ENCODE data around the gene COL25A1. TPM values are rescaled to one million over a fixed set of nuclear protein-coding genes. Genes with fewer than 3 reads are reported as not detected.

The COL25A1 gene
- total RNA-seq, 2 experiments from 2014 or later: 0.36 TPM; not detected in 1

- peaks cover 3% of the 10 kb centered on the region for H3K27me3 Mint-ChIP-seq
- no peaks in the 10 kb centered on the region for H3K36me3 Mint-ChIP-seq
- H3K27ac Mint-ChIP-seq: no peak overlapping the region
- no peak for DNase-seq
- no peaks in the 10 kb centered on the region for H3K9me3 Mint-ChIP-seq
- no peak overlapping the region for H3K4me3 Mint-ChIP-seq
- no peaks in the 10 kb centered on the region for H3K4me1 Mint-ChIP-seq
Measured at GRCh38 chr4:109179061-109179460, 123.4 kb downstream of the COL25A1 start.

DNA sequence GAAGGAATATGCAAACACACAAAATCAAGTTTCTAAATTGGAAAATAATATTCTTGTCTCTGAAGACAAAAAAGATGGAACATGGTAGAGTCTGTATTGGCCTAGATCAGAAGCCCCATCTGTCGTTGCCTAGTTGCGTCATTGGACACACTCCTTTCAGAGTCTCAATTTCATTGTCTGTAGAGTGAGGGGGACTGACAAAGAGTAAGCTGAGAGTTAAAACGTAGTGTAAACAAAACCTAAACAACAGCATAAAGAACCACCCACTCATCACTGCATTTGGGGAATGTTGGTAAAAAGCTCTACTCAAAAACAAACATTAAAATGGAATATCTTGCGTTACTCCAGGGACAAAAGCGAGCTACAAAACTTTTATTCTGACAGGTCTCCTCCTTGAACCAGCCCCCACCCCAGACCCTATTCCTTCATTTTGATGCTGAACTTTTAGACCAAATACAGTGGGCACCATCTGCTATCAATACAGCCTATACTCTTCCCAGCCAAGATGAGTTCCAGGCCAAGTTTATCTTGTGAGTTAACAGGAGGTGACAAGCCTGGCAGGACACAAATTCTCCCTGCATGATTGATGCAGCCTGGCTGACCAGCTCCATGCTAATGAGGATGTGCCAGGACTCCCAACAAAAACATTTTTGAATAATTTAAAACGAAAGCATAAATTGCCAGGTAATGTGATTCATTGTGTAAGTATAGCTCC, 125.2 kb downstream of the COL25A1 start:
- Mint-ChIP-seq H3K27ac (no peak overlapping the region), H3K27me3 (peaks cover 3% of the 10 kb centered on the region), H3K4me3 (no peak overlapping the region), H3K36me3 (no peaks in the 10 kb centered on the region), H3K9me3 (no peaks in the 10 kb centered on the region), H3K4me1 (no peaks in the 10 kb centered on the region)
- no peak for DNase-seq

GRCh38 chr4:109174224-109174953, 128.1 kb downstream of the COL25A1 start:
- H3K27me3 Mint-ChIP-seq: peaks cover 3% of the 10 kb centered on the region
- no peak overlapping the region for H3K27ac Mint-ChIP-seq
- H3K9me3 Mint-ChIP-seq: no peaks in the 10 kb centered on the region
- H3K36me3 Mint-ChIP-seq: no peaks in the 10 kb centered on the region
- DNase-seq: no peak
- no peak overlapping the region for H3K4me3 Mint-ChIP-seq
- no peaks in the 10 kb centered on the region for H3K4me1 Mint-ChIP-seq

- peaks cover under 1% of the 10 kb centered on the region for H3K27me3 Mint-ChIP-seq
Measured at GRCh38 chr4:109172301-109172700, 130.2 kb downstream of the COL25A1 start.

GRCh38 chr4:109171070-109171469, 131.4 kb downstream of the COL25A1 start:
- peaks cover 4% of the 10 kb centered on the region for H3K27me3 Mint-ChIP-seq
- H3K27ac Mint-ChIP-seq: no peak overlapping the region
- no peak for DNase-seq
- no peaks in the 10 kb centered on the region for H3K4me1 Mint-ChIP-seq
- H3K9me3 Mint-ChIP-seq: no peaks in the 10 kb centered on the region
- no peaks in the 10 kb centered on the region for H3K36me3 Mint-ChIP-seq
- no peak overlapping the region for H3K4me3 Mint-ChIP-seq

More at GRCh38 chr4:109172301-109172700, 130.2 kb downstream of the COL25A1 start:
- no peak overlapping the region for H3K4me3 Mint-ChIP-seq
- H3K9me3 Mint-ChIP-seq: no peaks in the 10 kb centered on the region
- no peak for DNase-seq
- no peak overlapping the region for H3K27ac Mint-ChIP-seq
- H3K4me1 Mint-ChIP-seq: no peaks in the 10 kb centered on the region
- no peaks in the 10 kb centered on the region for H3K36me3 Mint-ChIP-seq

GRCh38 chr4:109169170-109169569, 133.3 kb downstream of the COL25A1 start:
- peaks cover 4% of the 10 kb centered on the region for H3K27me3 Mint-ChIP-seq
- no peaks in the 10 kb centered on the region for H3K36me3 Mint-ChIP-seq
- H3K4me1 Mint-ChIP-seq: no peaks in the 10 kb centered on the region
- no peak overlapping the region for H3K4me3 Mint-ChIP-seq
- no peak for DNase-seq
- no peaks in the 10 kb centered on the region for H3K9me3 Mint-ChIP-seq
- H3K27ac Mint-ChIP-seq: no peak overlapping the region

DNA sequence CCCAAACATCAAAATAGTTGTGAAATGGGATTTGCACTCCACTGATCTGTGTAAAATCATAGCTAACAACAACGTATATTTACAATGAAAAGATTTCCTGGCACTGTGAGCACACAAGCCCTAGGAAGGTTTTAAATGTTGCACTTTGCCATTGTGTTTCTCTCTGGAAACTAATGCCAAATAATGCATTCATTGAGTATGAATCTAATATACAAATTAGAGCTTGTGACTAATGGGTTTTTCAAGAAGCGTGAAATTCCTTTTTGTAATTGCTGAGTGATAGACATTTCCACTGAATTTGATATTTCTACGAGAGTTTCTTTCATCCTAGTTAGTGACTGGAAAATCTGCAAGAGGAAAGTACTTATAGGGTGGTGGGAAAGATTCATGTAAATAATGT, 135.9 kb downstream of the COL25A1 start:
- Mint-ChIP-seq H3K9me3 (no peaks in the 10 kb centered on the region), H3K4me3 (no peak overlapping the region), H3K4me1 (no peaks in the 10 kb centered on the region), H3K27ac (no peak overlapping the region), H3K36me3 (no peaks in the 10 kb centered on the region), H3K27me3 (peaks cover 4% of the 10 kb centered on the region)
- no peak for DNase-seq

GRCh38 chr4:109166126-109166525, 136.3 kb downstream of the COL25A1 start:
- no peak overlapping the region for H3K27ac Mint-ChIP-seq
- H3K4me1 Mint-ChIP-seq: no peaks in the 10 kb centered on the region
- DNase-seq: no peak
- no peaks in the 10 kb centered on the region for H3K9me3 Mint-ChIP-seq
- peaks cover 4% of the 10 kb centered on the region for H3K27me3 Mint-ChIP-seq
- H3K36me3 Mint-ChIP-seq: no peaks in the 10 kb centered on the region
- H3K4me3 Mint-ChIP-seq: no peak overlapping the region

- DNase-seq: no peak
- H3K4me3 Mint-ChIP-seq: no peak overlapping the region
- peaks cover 4% of the 10 kb centered on the region for H3K27me3 Mint-ChIP-seq
- no peaks in the 10 kb centered on the region for H3K36me3 Mint-ChIP-seq
- H3K4me1 Mint-ChIP-seq: no peaks in the 10 kb centered on the region
- H3K27ac Mint-ChIP-seq: no peak overlapping the region
- H3K9me3 Mint-ChIP-seq: no peaks in the 10 kb centered on the region
Measured at GRCh38 chr4:109164011-109164410, 138.4 kb downstream of the COL25A1 start.

DNA sequence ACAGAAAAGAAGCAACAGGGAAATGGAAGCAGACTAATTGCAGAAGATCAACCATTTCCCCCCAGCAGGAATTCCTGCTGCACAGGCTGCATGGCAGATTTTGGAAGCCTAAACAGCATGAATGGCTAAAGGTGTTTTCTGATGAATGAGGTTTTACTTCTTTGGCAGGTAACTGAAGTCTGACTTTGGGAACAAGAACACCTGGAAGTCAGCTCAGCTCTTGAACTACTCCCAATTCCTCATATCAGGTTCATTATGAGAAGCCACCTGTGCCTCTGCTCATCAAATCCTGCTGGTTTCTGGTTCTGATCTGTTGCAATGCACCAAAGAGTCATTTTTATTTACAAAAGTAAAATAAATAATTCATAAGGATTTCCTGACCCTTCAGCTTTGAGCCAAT, 139.0 kb downstream of the COL25A1 start:
- no peak for DNase-seq
- Mint-ChIP-seq H3K27me3 (peaks cover 4% of the 10 kb centered on the region), H3K27ac (no peak overlapping the region), H3K36me3 (no peaks in the 10 kb centered on the region), H3K4me3 (no peak overlapping the region), H3K9me3 (no peaks in the 10 kb centered on the region), H3K4me1 (no peaks in the 10 kb centered on the region)

DNA sequence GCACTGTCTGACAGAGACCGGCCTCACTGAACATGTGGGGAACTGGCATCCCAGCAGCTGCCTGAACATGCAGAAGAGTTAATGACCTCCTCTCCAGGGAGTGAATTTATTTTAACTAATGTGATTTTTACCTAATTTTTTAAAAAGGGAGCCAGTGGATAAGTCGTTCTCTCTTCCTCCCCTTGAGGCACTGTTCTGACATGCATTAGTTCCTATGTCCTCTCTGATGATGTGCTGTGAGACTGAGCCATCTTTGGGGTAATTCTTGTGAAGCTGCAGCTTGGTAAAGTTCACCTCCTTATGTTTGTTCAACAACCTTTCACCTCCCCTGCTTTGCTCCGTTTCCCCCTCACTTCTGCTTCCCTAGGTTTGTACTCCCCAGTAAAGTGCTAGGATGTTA, 139.7 kb downstream of the COL25A1 start:
- Mint-ChIP-seq H3K4me1 (no peaks in the 10 kb centered on the region), H3K9me3 (no peaks in the 10 kb centered on the region), H3K36me3 (no peaks in the 10 kb centered on the region), H3K27me3 (peaks cover 4% of the 10 kb centered on the region), H3K27ac (no peak overlapping the region), H3K4me3 (no peak overlapping the region)
- no peak for DNase-seq

DNA sequence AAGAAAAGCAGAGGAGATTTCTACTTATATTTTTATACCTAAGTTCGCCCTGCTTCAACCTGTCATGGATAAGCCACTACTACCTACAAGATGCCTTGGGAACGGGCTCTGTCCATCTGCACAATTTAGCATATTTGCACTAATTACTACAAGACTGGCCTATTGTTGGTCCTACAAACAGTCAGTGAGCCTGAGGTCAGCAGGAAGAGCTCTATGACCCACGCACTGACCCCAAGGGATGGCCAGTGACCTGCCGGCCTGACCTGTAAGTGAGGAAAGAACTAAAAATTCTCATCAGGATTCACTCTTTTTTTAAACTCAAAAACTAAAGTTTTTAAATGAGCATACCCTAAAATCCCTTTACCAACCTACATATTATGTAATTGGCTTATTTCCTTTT, 142.0 kb downstream of the COL25A1 start:
- Mint-ChIP-seq H3K36me3 (no peaks in the 10 kb centered on the region), H3K27ac (no peak overlapping the region), H3K4me1 (no peaks in the 10 kb centered on the region), H3K27me3 (peaks cover 3% of the 10 kb centered on the region), H3K9me3 (no peaks in the 10 kb centered on the region), H3K4me3 (no peak overlapping the region)
- DNase-seq: no peak

DNA sequence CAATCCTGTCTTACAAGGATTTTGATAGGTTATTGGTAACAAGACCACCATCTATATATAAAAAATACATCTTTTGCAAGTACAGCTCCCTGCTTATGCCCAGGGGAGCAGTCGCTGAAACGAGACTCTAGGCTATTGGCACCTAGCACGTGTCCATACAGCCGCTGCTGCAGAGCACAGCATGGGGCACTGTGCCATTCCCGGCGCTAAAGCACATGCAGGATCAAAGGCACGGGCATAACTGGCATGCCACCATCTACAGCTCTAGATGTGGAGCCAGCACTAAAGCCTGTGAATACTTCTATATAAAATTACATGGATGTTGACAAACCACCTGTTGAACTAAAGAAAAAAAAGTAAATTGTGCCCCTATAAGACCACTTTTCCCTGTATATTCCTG, 144.8 kb downstream of the COL25A1 start:
- Mint-ChIP-seq H3K36me3 (no peaks in the 10 kb centered on the region), H3K27me3 (peaks cover 4% of the 10 kb centered on the region), H3K9me3 (no peaks in the 10 kb centered on the region), H3K4me3 (no peak overlapping the region), H3K27ac (no peak overlapping the region), H3K4me1 (no peaks in the 10 kb centered on the region)
- no peak for DNase-seq

DNA sequence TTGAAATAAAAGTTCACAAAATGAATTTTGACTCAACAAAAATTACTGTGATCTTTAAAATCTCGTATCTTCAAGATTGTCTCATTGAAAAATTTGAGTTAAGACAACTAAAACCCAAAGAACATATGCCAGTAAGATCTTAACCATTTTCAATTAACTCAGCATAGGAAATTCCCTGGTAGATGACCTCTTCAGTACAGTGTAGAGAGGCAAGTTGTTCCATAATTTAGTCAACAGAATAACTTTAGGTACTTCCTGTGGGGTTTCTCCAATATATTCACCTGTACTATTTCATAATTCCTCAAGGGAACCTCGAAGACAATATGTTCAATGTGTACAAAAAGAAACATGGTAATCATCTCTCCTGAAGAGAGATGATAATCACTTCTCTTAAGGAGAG, 145.3 kb downstream of the COL25A1 start:
- no peak for DNase-seq
- H3K27me3 Mint-ChIP-seq: peaks cover 4% of the 10 kb centered on the region
- no peak overlapping the region for H3K4me3 Mint-ChIP-seq
- no peaks in the 10 kb centered on the region for H3K4me1 Mint-ChIP-seq
- no peaks in the 10 kb centered on the region for H3K36me3 Mint-ChIP-seq
- H3K9me3 Mint-ChIP-seq: no peaks in the 10 kb centered on the region
- H3K27ac Mint-ChIP-seq: no peak overlapping the region

GRCh38 chr4:109156356-109156755, 146.1 kb downstream of the COL25A1 start:
- Mint-ChIP-seq H3K4me1 (no peaks in the 10 kb centered on the region), H3K27ac (no peak overlapping the region), H3K27me3 (peaks cover 4% of the 10 kb centered on the region), H3K9me3 (no peaks in the 10 kb centered on the region), H3K4me3 (no peak overlapping the region), H3K36me3 (no peaks in the 10 kb centered on the region)
- no peak for DNase-seq
